ENCODE data around the gene MIA2. TPM values are rescaled to one million over a fixed set of nuclear protein-coding genes. Genes with fewer than 3 reads are reported as not detected.

MIA2 gene
- total RNA-seq, 1 donor from 2014 or later, result 23.5 TPM

- TF ChIP-seq, protein P1, sequence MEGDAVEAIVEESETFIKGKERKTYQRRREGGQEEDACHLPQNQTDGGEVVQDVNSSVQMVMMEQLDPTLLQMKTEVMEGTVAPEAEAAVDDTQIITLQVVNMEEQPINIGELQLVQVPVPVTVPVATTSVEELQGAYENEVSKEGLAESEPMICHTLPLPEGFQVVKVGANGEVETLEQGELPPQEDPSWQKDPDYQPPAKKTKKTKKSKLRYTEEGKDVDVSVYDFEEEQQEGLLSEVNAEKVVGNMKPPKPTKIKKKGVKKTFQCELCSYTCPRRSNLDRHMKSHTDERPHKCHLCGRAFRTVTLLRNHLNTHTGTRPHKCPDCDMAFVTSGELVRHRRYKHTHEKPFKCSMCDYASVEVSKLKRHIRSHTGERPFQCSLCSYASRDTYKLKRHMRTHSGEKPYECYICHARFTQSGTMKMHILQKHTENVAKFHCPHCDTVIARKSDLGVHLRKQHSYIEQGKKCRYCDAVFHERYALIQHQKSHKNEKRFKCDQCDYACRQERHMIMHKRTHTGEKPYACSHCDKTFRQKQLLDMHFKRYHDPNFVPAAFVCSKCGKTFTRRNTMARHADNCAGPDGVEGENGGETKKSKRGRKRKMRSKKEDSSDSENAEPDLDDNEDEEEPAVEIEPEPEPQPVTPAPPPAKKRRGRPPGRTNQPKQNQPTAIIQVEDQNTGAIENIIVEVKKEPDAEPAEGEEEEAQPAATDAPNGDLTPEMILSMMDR (conservative IDR thresholded peaks at IDR 0.05), result no peak
- Mint-ChIP-seq H3K4me1 (ENCODE audit: unreplicated experiment) (peaks cover 8% of the 10 kb centered on the region), H3K27ac (no peak overlapping the region), H3K4me3 (no peak overlapping the region), H3K27me3 (no peaks in the 10 kb centered on the region), H3K36me3 (no peaks in the 10 kb centered on the region), H3K9me3 (no peaks in the 10 kb centered on the region)
- DNase-seq (ENCODE audit: extremely low spot score, unreplicated experiment), result no peak
Observed at GRCh38 chr14:39381366-39381765, 147.7 kb downstream of the MIA2 start.

DNA sequence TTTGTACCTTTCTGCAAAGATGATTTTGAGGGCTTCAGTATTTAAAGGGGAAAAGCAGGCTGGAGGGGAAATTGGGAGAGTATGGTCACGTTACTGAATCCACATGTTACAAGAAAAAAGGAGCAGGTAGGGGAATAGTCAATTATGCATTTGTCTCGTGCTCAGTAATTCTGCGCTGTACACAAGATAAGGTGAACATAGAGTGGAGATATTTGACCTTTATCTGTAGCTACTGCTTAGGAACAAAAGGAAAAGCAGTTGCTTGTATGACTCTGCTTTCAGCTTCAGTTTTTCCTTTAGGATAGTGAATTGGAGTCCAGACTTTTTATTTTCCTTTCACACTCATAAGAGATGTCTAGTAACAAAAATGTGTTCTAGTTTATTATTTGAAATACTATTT lies 148.7 kb downstream of the MIA2 start:
- no peak overlapping the region for H3K4me3 Mint-ChIP-seq
- TF ChIP-seq, protein P1 (conservative IDR thresholded peaks at IDR 0.05), result no peak
- no peaks in the 10 kb centered on the region for H3K27me3 Mint-ChIP-seq
- H3K4me1 Mint-ChIP-seq (ENCODE audit: unreplicated experiment), result no peaks in the 10 kb centered on the region
- no peaks in the 10 kb centered on the region for H3K9me3 Mint-ChIP-seq
- H3K27ac Mint-ChIP-seq, result no peak overlapping the region
- no peak for DNase-seq (ENCODE audit: extremely low spot score, unreplicated experiment)
- no peaks in the 10 kb centered on the region for H3K36me3 Mint-ChIP-seq

DNA sequence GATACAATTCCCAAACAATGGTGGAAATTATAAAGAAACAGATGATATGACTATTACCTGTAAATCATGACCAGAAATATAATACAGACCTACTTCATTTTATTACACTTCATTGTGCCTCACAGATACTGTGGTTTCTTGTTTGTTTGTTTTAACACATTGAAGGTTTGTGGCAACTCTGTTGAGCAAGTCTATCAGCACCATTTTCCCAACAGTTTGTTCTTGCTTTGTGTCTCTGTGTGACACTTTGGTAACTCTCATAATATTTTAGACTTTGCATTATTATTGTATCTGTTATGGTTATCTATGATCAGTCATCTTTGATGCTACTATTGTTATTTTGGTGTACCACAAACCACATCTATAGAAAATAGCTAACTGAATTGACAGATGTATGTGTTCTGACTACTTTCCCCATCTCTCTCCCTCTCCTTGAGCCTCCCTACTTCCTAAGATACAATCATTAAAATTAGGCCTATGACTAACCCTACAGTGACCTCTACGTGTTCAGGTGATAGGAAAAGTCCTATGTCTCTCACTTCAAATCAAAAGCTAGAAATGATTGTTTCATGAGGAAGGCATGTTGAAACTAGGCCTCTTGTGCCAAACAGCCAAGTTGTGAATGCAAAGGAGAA lies 149.4 kb downstream of the MIA2 start:
- no peak for DNase-seq (ENCODE audit: extremely low spot score, unreplicated experiment)
- H3K36me3 Mint-ChIP-seq, result no peaks in the 10 kb centered on the region
- H3K27ac Mint-ChIP-seq, result no peak overlapping the region
- H3K4me3 Mint-ChIP-seq, result no peak overlapping the region
- no peaks in the 10 kb centered on the region for H3K9me3 Mint-ChIP-seq
- H3K27me3 Mint-ChIP-seq, result no peaks in the 10 kb centered on the region
- TF ChIP-seq, protein P1 (conservative IDR thresholded peaks at IDR 0.05), result no peak
- H3K4me1 Mint-ChIP-seq (ENCODE audit: unreplicated experiment), result no peaks in the 10 kb centered on the region

- DNase-seq (ENCODE audit: extremely low spot score, unreplicated experiment), result no peak
- Mint-ChIP-seq H3K27ac (no peak overlapping the region), H3K9me3 (no peaks in the 10 kb centered on the region), H3K36me3 (no peaks in the 10 kb centered on the region), H3K4me3 (no peak overlapping the region), H3K27me3 (no peaks in the 10 kb centered on the region), H3K4me1 (ENCODE audit: unreplicated experiment) (no peaks in the 10 kb centered on the region)
- TF ChIP-seq, protein P1 (conservative IDR thresholded peaks at IDR 0.05), result no peak
Observed at GRCh38 chr14:39383741-39384140, 150.0 kb downstream of the MIA2 start.

GRCh38 chr14:39384177-39384576 lies 150.5 kb downstream of the MIA2 start:
- Mint-ChIP-seq H3K27me3 (no peaks in the 10 kb centered on the region), H3K27ac (no peak overlapping the region), H3K9me3 (no peaks in the 10 kb centered on the region), H3K4me3 (no peak overlapping the region), H3K4me1 (ENCODE audit: unreplicated experiment) (no peaks in the 10 kb centered on the region), H3K36me3 (no peaks in the 10 kb centered on the region)
- TF ChIP-seq, protein P1 (conservative IDR thresholded peaks at IDR 0.05), result no peak
- DNase-seq (ENCODE audit: extremely low spot score, unreplicated experiment), result no peak

Measured in type B pancreatic cell (in vitro differentiated cells).